Measurements from ENCODE around the gene LY86. TPM values are rescaled to one million over a fixed set of nuclear protein-coding genes. Genes with fewer than 3 reads are reported as not detected.

LY86 gene
- polyA plus RNA-seq, 1 donor from 2014 or later: not detected

- Histone ChIP-seq H3K79me2 (replicated peaks; ENCODE audit: insufficient read depth, low read length) (no peaks in the 10 kb centered on the region), H3K4me2 (ENCODE audit: low read length) (no peak overlapping the region), H4K20me1 (ENCODE audit: insufficient read depth) (no peaks in the 10 kb centered on the region), H2AFZ (ENCODE audit: low read depth, low read length) (no peak overlapping the region), H3K9me3 (ENCODE audit: low read length) (no peaks in the 10 kb centered on the region), H3K4me3 (ENCODE audit: low read length) (no peak overlapping the region), H3K27ac (ENCODE audit: low read length) (no peak overlapping the region), H3K36me3 (ENCODE audit: insufficient read depth, low read length) (no peaks in the 10 kb centered on the region), H3K9me2 (ENCODE audit: insufficient read depth, low read length) (no peaks in the 10 kb centered on the region), H3F3A (ENCODE audit: insufficient read depth, low read length, poor library complexity, severe bottlenecking) (no peaks in the 10 kb centered on the region), H3K9ac (ENCODE audit: low read length) (no peak overlapping the region), H3K27me3 (ENCODE audit: insufficient read depth, low read depth, low read length) (no peaks in the 10 kb centered on the region)
- no peak for TF ChIP-seq TAF1 (IDR thresholded peaks at IDR 0.05; ENCODE audit: low read depth)
- no peak for TF ChIP-seq EZH2 (IDR thresholded peaks at IDR 0.05; ENCODE audit: borderline replicate concordance, insufficient read depth, low read length, poor library complexity, severe bottlenecking)
- TF ChIP-seq RAD21 (conservative IDR thresholded peaks at IDR 0.05): no peak
- TF ChIP-seq POLR2AphosphoS5 (IDR thresholded peaks at IDR 0.05): no peak
Measured at GRCh38 chr6:6609450-6609849, 20.9 kb downstream of the LY86 start.

- Histone ChIP-seq H3K9ac (ENCODE audit: low read length) (no peak overlapping the region), H2AFZ (ENCODE audit: low read depth, low read length) (no peak overlapping the region), H3K4me3 (ENCODE audit: low read length) (no peak overlapping the region), H3K27me3 (ENCODE audit: insufficient read depth, low read depth, low read length) (no peaks in the 10 kb centered on the region), H3F3A (ENCODE audit: insufficient read depth, low read length, poor library complexity, severe bottlenecking) (no peaks in the 10 kb centered on the region), H4K20me1 (ENCODE audit: insufficient read depth) (no peaks in the 10 kb centered on the region), H3K36me3 (ENCODE audit: insufficient read depth, low read length) (no peaks in the 10 kb centered on the region), H3K4me2 (ENCODE audit: low read length) (no peak overlapping the region), H3K79me2 (replicated peaks; ENCODE audit: insufficient read depth, low read length) (no peaks in the 10 kb centered on the region), H3K27ac (ENCODE audit: low read length) (no peak overlapping the region), H3K9me2 (ENCODE audit: insufficient read depth, low read length) (no peaks in the 10 kb centered on the region), H3K9me3 (ENCODE audit: low read length) (no peaks in the 10 kb centered on the region)
- TF ChIP-seq CTCF (IDR thresholded peaks at IDR 0.05; ENCODE audit: poor library complexity, severe bottlenecking) (no peak), TAF1 (IDR thresholded peaks at IDR 0.05; ENCODE audit: low read depth) (no peak), EZH2 (IDR thresholded peaks at IDR 0.05; ENCODE audit: borderline replicate concordance, insufficient read depth, low read length, poor library complexity, severe bottlenecking) (no peak), EP300 (conservative IDR thresholded peaks at IDR 0.05; ENCODE audit: poor library complexity, severe bottlenecking) (no peak), SMC3 (conservative IDR thresholded peaks at IDR 0.05; ENCODE audit: poor library complexity) (no peak), REST (IDR thresholded peaks at IDR 0.05; ENCODE audit: borderline replicate concordance) (no peak), MXI1 (conservative IDR thresholded peaks at IDR 0.05; ENCODE audit: poor library complexity, severe bottlenecking) (no peak), RAD21 (conservative IDR thresholded peaks at IDR 0.05) (no peak), POLR2AphosphoS5 (IDR thresholded peaks at IDR 0.05) (no peak)
Measured at GRCh38 chr6:6610031-6610591, 21.6 kb downstream of the LY86 start.

Data from neural cell (in vitro differentiated cells).